ENCODE data around the gene L3MBTL1.

DNA sequence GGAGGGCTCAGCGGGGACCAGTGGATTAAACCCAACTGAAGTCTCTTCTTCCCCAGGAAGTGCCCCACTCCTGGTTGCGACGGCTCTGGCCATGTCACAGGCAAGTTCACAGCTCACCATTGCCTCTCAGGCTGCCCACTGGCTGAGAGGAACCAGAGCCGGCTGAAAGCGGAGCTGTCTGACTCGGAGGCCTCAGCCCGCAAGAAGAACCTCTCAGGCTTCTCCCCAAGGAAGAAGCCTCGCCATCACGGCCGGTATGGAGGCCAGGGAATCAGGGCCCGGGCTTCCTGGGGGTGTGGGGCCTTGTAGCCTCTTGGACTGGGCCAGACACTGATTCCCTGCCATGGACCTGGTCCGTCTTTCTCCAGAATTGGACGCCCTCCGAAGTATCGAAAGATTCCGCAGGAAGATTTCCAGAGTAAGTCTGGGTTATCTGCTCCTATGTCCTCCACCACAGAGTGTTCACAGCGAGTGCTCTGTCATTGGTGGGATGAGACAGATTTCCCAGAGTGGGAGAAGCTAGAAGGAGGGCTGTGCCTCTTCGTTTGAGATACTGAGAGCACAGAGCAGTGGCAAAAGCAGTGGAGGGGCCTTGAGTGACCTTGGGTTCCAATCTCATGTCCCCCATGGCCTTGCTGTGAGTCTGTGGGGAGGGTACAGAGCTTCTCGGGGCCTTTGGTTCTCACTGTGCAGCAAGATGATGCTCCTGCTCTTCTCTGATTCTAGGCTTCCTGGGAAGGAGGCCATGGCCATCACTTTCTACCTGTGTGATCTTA lies 28.7 kb downstream of the L3MBTL1 start:
- TF ChIP-seq, protein P1, sequence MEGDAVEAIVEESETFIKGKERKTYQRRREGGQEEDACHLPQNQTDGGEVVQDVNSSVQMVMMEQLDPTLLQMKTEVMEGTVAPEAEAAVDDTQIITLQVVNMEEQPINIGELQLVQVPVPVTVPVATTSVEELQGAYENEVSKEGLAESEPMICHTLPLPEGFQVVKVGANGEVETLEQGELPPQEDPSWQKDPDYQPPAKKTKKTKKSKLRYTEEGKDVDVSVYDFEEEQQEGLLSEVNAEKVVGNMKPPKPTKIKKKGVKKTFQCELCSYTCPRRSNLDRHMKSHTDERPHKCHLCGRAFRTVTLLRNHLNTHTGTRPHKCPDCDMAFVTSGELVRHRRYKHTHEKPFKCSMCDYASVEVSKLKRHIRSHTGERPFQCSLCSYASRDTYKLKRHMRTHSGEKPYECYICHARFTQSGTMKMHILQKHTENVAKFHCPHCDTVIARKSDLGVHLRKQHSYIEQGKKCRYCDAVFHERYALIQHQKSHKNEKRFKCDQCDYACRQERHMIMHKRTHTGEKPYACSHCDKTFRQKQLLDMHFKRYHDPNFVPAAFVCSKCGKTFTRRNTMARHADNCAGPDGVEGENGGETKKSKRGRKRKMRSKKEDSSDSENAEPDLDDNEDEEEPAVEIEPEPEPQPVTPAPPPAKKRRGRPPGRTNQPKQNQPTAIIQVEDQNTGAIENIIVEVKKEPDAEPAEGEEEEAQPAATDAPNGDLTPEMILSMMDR (conservative IDR thresholded peaks at IDR 0.05; ENCODE audit: low read length) = no peak
- no peak for TF ChIP-seq EZH2phosphoT487 (IDR thresholded peaks at IDR 0.05; ENCODE audit: borderline replicate concordance)

Data from Loucy (cell line).